HG03442 (cell line): Measurements from ENCODE around the gene SORBS1.

Experiments used
- ATAC-seq: cut with Tn5 transposase; IDR thresholded peaks from one replicate; pipeline ENCODE4 v1.9.1; 2021; ENCODE audit warnings: mild to moderate bottlenecking, moderate library complexity; ENCODE audit not compliant: unreplicated experiment

The SORBS1 gene

DNA sequence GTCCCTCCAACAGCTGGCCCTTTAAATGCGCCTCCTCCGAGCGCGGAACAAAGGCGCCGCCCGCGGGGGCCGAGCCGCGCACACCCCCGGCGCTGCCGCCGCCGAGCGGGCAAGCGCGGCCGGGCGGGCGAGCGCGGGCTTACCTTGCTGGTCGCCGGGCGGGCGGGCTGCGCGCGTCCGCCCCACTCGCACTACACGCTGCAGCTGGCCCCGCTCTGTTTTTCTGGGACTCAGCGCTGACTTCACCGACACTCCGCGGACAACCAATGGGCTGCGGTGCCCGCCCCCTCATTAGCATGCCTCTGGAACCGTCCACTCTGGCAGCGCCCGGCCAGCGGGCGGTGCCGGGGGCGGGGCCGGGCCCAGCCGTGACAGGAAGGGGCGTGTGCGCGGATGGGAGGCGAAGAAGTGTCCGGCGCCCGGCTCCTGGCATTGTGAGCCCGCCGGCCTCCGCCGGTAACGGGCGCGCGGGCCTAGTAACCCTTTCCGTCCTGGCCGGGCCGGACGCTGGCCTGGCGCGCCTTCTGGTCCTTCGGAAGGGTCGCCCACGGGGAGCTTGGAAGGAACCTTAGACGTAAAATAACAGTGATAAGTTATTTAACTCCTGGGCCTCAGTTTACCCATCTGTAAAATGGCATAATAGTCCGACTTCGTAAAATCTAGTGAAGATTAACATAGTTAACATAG is at the start of gene SORBS1:
Gene SORBS1, minus strand, starts transcription at position 195 of the 687 bp plus-strand sequence. CDS start 120,236 bp downstream, outside the sequence.
- peak; percentile 99 for ATAC-seq

DNA sequence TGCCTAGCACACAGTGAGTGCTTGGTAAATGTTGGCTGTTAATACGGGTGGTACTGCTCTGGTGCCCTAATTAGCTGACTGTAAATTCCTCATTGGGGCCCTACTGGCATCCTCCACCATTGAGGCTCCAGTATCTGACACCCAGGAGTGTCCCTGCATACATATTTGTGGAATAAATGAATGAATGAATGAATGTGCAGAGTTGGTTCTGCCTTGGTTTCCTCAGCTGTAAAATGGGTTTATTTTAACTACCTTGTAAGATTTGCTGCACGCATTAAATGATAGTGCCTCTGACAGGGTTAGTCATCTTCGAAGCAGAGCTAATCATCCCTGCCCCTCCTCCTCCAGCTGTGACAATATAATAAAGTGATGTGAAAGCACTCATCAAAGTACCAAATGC is 49.6 kb upstream of the SORBS1 start:
- ATAC-seq, result no peak

DNA sequence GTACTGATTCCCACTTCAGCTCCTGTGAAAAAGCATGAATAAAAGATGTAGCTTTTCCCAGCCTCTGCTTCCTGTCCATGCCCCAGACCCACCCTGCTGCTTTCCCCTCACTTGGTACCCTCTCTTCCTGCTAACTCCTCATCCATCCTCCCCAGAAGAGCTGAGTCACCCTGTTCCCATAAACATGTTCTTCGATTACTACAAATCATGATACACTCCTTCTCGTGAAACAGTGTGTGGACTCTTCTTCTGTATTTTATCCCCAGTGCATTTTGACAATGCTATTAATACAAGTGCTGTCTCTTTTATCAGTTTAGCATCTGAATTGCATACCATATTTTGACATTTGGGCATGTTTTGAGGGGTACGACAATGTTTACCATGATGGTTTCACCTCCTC is 45.8 kb upstream of the SORBS1 start:
- no peak for ATAC-seq

DNA sequence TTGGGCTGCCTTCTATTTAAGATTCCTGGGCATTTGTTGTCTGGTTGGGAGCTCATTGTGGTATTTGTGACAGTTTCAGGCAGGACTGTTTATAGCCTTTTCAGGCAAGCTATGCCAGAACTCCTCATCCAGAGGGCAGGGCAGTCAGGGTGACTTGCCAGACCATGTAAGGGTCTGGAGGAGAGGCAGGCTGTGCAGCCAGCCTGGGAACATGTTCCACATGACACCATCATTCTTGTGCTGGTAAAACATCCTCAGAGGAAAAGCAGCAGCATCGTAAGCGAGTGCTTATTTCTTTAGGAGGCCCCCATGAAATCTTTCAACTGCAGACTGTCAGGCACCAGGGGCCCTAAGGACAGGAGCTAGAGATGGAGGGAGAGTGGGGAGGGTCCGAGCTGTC is 44.0 kb upstream of the SORBS1 start:
- ATAC-seq, result no peak

DNA sequence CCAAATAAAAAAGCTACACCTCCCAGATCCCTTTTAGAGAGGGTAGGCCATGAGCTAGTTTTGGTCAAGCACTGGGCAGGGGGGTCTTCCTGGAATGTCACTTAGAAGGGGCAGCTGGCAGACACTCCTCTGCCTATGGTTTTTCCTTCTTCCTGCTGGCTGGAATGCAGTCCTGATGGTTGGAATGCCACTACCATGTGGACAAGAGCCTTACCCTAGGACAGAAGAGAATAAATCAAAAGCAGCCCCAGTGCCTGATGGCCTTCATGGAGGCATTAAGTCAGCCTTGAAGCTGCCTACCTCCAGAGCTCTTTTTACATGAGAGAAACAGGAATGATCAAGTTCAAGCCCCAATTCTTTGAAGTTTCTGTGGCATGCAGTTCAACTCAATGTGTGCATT is 43.5 kb upstream of the SORBS1 start:
- ATAC-seq, result no peak

DNA sequence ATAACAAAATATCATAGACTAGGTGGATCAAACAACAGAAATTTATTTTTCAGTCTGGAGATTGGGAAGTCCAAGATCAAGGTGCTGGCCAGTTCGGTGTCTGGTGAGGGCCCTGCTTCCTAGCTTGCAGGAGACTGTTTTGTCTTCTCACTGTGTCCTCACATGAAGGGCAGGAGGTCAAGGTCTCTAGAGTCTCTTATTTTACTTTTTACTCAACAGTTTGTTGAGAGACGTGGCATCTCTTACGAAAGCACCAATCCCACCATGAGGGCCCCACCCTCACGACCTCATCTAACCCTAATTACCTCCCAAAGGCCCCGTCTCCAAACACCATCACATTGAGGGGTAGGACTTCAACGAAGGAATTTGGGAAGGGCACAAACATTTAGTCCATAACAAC is 41.2 kb upstream of the SORBS1 start:
- ATAC-seq, result no peak

DNA sequence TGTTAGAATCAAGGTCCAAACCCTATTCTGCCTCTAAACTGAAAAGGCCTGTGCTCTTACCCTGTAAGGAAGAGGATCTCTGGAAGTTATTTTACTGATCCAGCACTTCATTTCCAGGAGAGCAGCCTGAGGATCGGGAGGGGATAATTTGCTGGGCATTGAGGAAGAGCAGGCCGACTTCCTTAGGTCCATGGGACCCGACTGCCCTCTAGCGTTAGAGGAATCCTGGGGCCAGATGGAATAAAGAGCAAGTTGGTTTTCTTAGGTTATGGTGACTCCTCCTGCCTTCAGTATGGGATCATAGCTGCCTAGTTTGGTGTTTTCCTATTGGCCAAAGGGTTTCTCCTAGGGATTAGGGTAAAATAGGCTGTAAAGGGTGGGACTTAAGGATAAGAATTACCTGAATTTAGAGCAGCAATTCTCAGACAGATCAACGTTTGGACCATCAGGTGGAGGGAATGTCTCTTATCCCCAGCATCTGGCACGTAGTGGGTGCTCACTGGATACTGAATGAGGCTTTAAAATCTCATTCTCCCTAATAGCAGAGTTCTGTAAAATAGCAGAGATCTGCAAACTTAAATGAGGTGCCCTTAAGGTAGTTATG is 40.0 kb upstream of the SORBS1 start:
- ATAC-seq, result peak; percentile 64

DNA sequence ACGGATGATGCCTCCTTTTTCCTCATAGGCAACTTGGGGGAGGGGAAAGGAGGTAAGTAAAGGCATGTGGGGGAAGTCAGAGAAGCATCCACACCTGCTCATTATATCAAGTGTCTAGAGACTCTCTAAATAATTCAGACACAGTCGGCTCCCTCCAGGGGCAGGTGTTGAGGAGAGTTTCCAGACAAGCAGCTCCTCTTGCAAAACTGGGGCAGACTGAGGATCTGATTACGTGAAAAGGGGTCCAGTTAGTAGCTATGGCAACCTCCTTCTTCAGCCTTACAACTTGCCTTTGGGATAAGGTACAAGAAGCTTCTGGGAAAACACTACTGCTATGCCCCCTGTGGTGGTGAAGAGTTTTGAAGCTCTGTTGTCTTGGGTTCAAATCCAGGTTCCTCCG is 39.0 kb upstream of the SORBS1 start:
- no peak for ATAC-seq

DNA sequence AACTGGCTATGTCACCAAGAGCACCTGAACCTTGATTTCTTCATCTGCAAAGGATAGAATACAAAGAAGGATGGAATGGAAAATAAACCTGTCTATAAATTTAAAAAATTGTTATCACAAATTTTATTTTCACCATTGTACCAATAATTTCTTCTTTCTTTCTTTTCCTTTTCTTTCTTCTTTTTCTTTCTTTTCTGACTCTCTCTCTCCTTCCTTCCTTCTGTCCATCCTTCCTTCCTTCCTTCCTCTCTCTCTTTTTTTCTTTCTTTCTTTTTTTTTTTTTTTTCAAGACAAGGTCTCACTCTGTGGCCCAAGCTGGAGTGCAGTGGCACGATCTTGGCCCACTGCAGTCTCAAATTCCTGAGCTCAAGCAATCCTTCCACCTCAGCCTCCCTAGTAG is 36.6 kb upstream of the SORBS1 start:
- no peak for ATAC-seq

DNA sequence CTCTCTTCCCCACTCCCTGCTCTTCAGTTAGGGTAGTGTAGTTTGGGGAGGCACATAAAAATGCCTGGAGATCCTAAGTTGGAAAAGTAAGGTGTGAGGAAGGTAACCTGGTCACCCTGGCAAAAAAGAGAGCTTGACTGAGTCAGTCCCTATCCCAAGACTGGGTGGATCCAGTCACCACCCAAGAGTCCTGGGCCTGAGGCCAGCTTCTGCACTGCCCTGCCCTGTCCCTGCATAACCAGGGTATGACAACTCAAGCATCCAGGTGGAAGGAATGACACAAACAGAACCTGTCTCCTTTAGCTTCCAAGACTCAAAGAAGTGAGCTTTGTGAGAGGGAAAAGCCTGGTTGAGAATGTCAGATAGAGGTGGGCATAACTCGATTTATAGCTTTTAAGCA is 26.9 kb upstream of the SORBS1 start:
- ATAC-seq, result no peak

DNA sequence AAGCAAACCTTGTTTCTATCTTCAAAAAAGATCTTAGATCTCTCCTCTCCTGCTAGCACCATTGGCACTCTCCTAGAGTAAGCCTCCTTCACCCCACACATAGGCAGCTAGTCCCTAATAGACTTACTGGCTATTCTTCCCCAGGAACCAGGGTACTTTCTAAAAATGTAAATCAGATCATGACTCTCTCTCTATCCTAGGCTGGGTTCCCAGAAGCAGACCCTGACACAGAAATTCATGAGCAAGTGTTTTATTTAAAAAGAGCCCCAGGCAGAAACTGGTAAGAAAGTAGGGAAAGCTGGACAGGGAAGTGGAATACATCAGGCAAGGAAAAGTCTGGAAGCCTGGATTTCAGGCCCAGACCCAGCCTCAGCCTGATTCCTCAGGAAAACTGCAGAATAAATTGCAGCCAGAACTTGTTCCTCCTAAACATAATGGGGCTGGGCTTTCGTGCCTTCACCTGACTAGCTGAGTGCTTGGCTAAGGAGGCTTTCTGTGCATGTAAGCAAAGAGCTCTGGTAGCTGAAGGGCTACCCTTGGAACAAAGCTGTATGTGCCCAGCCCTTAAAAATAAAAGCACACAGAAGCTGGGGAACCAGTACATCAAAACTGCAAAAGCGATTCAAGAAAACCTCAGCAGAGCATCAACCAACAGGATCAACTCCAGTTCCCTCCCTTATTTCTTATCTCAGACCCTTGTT is 18.8 kb upstream of the SORBS1 start:
- no peak for ATAC-seq

DNA sequence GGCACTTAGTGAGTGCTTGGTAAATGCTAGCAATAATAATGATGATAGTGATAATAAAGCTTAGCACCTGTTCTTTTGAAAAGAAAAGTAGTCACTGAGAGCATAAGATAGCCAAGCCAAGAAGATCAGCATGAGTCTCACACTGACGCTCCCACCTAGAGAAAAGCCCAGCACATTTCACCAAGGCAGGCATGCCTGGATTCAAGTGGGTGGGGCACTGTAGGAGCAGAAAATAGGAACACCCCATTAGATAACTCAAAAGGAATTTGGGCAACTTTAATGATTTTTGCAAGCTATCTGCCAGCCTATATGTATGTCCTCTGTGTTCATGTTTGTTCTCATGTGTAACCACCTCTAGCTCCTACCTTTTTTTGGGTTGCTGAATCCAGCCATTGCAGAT is 18.1 kb upstream of the SORBS1 start:
- no peak for ATAC-seq

DNA sequence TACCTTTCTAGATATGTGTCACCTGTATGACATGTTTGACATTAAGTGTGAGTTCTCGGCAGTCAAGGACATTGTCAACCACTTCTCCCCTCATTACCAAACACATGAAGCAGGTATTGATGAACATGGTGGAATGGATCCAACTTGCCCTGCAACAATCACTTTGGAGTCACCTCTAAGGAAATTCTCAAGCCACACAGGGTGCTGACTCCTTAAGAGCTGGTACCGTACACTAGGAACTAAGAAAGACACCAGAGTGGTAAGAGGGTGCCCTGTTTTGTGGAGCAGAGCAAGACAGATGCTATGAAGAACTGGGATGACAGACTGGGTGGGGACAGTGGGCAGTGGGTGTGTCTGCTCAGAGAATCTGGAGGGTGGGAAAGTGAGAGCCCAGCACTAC is 17.4 kb upstream of the SORBS1 start:
- no peak for ATAC-seq

DNA sequence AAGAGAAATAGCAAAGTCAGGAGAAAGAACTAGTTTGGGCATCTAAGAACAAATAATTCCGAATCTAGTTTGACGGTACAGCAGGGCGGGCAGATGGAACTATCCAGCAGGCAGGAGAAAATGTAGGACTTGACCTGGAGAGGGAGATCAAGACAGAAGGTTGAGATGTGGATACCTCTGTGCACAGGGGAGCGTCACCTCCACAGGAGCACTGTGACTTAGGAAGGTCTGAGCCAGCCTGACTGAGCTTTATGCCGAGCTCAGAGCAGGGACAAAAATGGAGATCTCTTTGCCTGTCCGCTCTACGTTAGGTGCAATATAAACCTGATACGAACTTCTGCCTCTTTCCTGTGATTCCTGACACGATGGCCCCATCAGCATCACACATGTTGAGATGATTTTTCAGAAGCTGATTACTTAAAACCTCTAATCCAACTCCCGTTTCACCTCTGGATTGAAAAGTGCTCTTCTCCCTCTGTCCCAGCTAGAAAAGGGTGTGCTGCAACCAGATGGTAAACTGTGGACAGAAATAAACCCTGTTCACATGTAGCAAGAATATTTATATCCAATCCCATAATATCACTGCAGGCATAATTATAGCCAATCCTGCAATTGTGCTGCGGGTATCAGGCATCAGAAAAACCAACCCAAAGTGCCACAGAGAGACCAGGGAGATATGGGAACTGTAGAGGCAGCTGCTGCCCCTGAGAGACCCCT is 13.6 kb upstream of the SORBS1 start:
- no peak for ATAC-seq

DNA sequence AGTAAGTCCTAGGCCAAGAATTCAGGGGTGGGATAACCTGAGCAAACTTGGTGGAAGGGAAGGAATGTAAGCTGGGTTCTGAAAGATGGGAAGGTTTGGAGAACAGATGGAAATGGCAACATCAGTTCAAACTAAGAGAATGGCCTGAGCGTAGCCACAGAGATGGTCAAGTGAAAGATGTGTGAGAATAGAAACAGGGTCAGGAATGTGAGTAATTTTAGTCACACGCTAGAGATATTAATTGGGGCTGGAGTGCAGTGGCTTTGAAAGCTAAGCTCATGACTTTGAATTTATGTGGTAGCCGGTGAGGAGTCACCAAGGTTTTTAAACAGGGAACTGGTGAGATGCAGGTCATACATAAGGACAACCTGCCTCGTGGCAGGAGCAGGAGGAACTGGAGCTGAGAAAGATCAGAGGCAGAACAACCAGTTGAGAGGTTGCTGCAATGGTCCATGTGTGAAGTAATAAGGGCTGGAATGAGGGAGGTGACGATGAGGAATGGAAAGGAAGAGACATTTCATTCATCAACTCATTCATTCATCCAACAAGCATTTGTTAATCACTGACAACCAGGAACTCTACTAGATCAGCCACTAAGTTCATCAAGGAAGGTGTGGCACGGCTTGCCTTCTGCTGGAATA is 12.9 kb upstream of the SORBS1 start:
- no peak for ATAC-seq

DNA sequence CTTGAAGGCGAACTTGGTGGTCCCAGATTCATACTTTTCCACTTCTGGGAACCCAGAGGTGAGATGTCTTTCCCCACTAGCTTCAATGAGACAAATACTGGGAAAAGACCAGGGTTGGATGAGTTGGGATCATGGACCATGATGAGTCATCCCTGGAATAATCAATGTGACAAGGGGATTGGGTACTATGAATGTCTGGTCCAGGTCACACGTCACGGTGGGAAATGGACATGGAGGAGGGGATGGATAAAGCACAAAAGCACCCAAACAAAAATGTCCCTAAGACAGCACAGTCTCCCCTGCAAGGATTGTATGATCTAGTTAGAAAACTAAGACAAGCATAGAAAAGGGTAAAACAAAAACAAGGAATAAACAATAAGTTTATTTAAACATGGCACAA is 12.4 kb upstream of the SORBS1 start:
- ATAC-seq, result no peak

DNA sequence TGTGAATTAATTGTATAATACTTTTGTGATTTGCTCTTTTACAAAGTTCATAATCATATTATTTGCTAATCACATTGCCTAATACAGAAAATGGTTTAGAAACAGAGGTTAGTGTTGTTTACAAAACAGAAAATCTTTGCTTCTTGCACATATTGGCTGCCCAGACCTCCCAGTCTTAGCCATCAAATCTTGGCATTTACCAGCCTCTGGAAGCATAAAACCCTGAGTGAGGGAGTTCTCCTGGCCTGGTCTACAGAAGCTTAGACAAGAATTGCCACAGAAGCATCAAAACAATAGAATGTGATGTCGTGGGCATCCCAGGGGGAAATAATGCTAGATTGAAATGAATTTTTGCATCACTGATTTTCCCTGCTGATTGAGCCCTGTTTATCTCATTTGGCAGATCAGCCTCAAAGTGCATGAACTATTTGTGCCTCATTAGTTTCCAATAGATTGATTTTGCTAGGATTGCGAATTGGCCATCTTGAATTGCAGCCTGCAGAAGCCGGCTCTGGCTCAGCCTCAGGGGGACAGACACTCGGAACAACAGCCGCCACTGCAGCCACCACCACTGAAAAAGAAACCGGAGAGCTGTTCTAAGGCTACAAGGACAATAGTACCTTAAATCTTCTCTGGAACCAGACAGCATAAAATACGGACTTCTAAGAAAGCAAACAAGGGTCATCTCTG is 11.1 kb upstream of the SORBS1 start:
- ATAC-seq, result no peak

DNA sequence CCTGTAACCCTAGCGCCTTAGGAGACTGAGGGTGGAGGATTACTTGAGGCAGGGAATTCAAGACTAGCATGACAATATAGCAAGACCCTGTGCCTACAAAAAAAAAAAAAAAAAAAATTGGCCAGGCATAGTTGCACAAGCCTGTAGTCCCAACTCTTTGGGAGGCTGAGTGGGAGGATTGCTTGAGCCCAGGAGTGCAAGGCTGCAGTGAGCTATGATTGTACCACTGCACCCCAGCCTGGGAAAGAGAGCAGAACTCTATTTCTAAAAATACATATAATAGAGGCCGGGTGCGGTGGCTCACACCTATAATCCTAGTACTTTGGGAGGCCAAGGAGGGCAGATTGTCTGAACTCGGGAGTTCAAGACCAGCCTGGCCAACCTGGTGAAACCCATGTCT is 10.2 kb upstream of the SORBS1 start:
- ATAC-seq, result no peak

DNA sequence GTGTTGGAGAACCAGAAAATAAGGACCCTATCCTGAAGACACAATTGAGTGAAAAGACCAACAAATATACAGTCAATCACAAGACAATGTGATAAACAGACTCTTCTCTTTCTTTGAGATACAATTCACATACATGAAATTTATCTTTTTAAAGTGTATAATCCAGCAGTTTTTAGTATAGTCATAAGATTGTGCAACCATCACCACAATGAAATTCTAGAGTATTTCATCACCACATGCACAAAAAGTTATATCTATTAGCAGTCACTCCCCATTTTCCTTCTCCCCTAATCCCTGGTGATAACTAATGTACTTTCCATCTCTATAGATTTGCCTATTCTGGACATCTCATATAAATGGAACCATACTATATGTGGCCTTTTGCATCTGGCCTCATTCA is 8.2 kb upstream of the SORBS1 start:
- no peak for ATAC-seq

DNA sequence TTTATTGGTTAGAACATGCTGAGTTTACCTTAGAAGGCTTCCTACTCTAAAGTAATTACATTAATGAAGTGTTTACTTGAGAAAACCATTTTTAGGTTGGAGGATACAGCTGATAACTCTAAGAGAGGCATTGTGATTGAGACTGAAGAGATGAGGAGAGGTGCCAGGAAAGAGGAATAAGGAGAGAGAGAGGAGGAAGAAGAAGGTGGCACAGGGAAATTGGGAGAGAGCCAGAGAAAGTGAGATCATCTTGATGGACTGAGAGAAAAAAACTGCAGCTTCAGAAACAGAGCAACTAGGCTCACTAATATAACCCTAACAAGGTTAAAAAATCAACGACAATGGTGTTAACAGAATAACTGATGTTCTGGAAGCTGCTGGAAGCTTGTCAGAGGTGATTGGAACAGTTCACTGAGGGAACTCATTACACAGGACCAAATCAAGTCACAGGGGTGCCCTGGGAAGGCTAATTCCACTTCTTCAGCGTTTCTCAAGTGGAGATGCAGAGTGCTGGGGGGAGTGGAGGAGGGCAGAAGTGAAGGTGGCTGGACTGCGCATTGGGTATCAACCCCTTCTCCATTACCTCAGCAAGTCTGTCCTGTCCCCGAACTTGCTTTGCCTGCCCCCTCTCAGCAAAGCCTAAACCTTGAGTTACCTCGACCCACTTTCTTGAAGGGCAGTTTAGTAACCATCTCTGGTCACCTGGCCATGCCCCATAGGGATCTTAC is 6.9 kb upstream of the SORBS1 start:
- no peak for ATAC-seq
